Measurements from ENCODE around the gene GPR160.
A peak's percentile ranks its signal among the peaks of the same experiment; 100 is the strongest.

Gene GPR160

GRCh38 chr3:170128259-170128976 is 90.6 kb downstream of the GPR160 start:
- peak; percentile 73 to 80 for DNase-seq

- DNase-seq: no peak
Observed at GRCh38 chr3:170128977-170129431, 91.2 kb downstream of the GPR160 start.

DNA sequence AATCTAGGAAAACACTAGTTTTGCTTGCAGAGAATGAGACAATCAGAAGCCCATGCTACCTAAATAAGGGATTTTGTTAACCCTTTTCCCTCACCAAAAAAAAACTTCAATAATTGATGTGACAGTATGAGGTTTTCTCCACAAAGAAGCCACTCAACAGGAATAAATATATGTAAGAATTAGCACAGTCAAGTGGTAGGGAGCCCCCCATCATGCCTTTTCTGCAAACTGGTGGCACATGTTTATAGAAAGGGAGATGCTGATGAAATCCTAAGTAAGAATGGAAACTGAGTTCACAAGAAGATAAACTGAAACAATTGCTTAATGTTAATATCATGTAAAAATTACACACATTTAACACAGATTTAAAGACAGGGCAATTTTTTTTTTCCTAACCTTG is 92.7 kb downstream of the GPR160 start:
- no peak for DNase-seq

DNA sequence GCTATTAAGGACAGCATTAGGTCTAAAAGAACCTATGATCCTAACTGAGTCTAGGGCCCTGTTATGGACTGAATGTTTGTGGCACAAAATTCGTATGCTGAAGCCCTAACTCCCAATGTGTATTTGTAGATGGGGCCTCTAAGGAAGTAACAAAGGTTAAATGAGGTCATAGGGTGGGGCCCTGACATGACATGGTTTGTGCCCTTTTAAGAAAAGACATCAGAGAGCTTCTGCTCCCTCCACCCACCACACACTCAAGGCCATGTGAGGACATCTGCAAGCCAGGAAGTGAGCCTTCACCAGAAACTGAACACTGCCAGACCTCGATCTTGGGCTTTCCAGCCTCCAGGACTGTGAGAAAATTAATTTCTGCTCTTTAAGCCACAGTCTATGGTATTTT is 94.5 kb downstream of the GPR160 start:
- no peak for DNase-seq
